Cerebellar cortex (tissue), 1 donor: ENCODE measurements around the gene LCE4A.
"Not testable (repeated sequence)": the region's sequence is repeated elsewhere in the genome, so short reads cannot be mapped to it uniquely, and the experiment has no call there.

Experiments used
- DNase-seq: peaks from one replicate; pipeline ENCODE4 v3.0.0-alpha.2; 2015; ENCODE audit warnings: low spot score

The LCE4A gene

DNA sequence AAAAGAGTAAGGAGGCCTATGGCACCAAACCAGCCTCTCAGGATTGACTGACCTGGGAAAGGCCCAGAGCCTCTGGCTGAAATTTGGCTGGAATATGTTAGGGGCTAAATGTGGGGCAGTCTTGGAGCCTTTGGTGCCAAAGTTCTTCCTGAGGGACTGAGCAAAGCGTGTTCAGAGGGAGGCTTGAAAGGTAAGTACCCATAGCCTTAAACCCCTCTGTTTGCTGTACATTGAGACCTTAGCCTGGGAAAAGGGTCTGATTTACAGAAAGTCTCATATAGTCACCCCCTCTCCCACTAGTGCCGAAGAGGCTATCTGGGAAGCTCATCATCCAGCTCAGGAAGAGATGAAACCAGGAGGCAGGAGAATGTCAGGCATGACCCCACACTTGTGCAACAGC, at the start of gene LCE4A:
Gene LCE4A (plus strand): TSS at position 301 of the 400 bp plus-strand sequence. CDS start 916 bp downstream, outside the sequence.
- DNase-seq: no peak

DNA sequence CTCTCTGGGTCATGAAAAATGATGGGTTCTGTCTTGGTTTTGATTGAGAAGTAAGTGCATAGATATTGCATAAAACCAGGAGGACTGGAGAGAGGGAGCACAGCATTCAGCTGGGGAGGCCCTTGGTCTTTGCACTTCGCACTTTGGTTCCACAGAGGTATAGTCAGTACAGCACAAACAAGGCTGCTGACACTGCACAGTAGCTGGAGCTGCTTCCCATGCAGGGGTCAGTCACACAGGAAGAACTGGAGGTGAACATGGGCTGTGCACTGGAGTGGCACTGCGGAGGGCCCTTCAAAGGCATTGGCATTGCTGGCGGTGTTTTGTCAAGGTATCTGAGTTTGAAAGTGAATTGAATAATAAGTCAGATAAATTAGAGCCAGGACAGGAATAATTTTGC, 49.3 kb upstream of the LCE4A start:
- DNase-seq: no peak

DNA sequence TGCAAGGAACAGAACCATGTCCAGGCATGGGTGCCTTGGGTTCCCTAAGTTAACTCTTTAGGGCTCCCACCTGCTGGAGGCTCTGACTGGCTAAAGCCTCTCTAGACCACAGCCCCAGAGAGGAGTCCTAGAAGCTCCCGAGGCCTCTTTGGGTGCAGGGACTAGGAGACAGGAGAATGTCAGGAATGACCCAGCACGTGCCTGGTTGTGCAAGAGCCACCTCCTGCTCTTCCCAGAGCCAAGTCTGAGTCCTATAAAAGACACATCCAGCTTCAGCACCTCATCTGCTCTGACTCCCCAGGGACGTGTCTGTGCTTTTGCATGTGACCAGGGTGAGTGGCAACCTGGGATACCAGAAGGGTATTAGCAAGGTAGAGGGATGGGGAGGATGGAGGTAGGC, 44.9 kb upstream of the LCE4A start, which contains the start of gene LCE2D:
Gene LCE2D (plus strand): TSS at position 283 of the 400 bp plus-strand sequence. CDS start 726 bp downstream, outside the sequence.
- DNase-seq: no peak

DNA sequence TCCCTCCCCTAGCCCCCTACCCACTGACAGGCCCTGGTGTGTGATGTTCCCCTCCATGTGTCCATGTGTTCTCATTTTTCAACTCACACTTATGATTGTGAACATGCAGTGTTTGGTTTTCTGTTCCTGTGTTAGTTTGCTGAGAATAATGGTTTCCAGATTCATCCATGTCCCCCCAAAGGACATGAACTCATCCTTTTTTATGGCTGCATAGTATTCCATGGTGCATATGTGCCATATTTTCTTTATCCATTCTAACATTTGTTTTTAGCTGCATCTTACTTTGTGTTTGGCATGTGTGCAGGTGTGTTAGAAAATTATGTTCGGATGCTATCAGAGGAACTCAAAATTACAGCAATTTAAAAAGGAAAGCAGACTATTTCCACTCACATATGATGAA, 41.8 kb upstream of the LCE4A start:
- not testable (repeated sequence) for DNase-seq

DNA sequence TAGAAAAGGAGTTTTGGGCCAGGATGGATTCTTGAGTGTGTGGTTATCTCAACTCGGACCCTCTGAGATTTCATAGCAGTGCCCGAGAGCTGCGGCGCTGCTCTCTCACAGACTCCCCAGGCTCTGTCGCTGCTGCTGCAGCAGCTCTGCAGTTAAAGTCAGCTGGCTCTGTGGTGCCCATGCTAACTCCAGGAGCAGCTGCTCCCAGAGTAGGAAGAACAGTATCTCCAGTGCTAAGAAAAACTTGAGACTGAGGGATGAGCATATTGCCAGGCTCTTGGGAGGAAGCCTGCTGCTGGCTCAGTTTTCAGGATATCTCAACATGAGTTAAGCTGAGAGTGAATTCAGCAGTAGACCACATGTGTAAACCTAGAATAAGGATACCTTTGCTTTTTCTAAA, 40.3 kb upstream of the LCE4A start:
- DNase-seq: no peak

DNA sequence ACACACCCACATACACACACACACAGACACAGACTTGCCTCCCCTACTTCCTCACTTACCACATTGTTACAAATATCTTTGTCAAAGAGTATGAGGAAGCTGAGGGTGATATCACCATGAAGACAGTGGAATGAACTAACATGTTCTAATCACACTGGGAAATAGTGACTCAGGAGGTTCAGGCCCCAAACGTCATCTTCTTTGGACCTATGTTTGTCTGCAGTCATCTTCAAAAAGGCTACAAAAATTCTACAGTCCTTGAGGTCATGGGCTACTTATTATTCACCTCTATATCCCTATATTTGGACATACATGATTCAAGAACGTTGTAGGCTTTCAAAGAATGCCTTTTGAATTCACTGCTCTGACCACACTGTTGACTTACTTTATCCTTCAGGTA, 34.9 kb upstream of the LCE4A start:
- no peak for DNase-seq

- DNase-seq: not testable (repeated sequence)
Measured at GRCh38 chr1:152674983-152675382, 33.0 kb upstream of the LCE4A start, which contains the start of gene LCE2C. TSS of gene LCE2C (plus strand) at chr1:152675279. CDS start at chr1:152676016, 737 bp downstream.

DNA sequence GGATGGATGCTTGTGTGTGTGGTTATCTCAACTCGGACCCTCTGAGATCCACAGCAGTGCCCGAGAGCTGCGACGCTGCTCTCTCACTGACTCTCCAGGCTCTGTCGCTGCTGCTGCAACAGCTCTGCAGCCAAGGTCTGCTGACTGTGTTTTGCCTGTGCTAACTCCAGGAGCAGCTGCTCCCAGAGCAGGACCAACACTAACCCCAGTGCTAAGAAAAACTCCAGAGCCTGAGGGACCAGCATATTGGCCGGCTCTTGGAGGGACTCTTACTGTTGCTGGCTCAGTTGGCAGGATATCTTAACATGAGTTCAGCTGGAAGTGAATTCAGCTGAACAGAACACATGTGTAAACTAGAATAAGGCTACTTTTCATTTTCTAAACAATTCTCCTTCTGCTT, 28.5 kb upstream of the LCE4A start:
- no peak for DNase-seq

DNA sequence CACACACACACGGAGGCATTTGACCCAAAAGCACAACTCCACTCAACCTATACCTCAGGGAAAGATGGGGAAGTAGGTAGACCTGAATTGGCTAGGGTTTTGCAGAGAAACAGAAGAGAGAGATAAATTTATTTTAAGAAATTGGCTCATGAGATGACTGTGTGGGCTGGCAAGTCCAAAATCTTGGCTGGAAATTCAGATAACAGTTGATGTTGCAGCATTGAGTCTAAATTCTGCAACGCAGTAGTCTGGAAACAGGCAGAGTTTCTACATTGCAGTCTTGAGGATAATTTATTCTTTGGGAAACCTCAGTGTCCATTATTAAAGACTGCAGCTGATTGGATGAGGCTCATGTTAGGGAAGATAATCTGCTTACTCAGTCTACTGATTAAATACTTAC, 26.3 kb upstream of the LCE4A start:
- DNase-seq: no peak

GRCh38 chr1:152683846-152684245, 24.1 kb upstream of the LCE4A start:
- no peak for DNase-seq

DNA sequence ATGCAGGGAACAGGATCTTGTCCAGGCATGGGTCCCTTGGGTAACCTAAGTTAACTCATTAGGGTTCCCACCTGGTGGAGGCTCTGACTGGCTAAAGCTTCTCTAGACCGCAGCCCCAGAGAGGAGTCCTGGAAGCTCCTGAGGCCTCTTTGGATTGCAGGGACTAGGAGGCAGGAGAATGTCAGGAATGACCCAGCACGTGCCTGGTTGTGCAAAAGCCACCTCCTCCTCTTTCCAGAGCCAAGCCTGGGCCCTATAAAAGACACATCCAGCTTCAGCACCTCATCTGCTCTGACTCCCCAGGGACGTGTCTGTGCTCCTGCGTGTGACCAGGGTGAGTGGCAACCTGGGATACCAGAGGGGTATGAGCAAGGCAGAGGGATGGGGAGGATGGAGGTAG, 22.1 kb upstream of the LCE4A start, which contains the start of gene LCE2B:
Gene LCE2B (plus strand): TSS at position 301 of the 400 bp plus-strand sequence. CDS start 721 bp downstream, outside the sequence.
- DNase-seq: not testable (repeated sequence)

GRCh38 chr1:152697701-152698600, 10.0 kb upstream of the LCE4A start, which contains the start of gene LCE2A:
TSS of gene LCE2A (plus strand) at chr1:152698345. CDS start at chr1:152698902, 557 bp downstream.
- no peak for DNase-seq

DNA sequence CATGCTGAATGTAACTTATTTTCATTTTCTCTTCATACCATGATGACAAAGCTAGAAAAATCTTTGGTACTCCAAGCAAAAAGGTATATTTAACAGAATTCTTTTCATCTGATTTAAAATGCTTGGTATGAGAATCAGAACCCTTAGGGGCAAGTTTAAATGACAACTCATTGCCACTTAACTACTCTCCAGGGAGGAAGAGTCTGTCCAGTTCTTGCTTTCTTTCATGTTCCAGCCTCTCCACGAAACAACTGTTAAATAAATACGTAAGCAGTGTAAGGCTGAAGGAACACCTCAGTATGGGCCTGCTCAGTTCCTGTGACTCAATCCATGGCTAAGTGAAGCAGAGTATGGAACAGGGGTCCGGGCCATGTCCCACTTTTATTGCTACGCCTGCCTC, 8.2 kb upstream of the LCE4A start:
- DNase-seq: no peak

DNA sequence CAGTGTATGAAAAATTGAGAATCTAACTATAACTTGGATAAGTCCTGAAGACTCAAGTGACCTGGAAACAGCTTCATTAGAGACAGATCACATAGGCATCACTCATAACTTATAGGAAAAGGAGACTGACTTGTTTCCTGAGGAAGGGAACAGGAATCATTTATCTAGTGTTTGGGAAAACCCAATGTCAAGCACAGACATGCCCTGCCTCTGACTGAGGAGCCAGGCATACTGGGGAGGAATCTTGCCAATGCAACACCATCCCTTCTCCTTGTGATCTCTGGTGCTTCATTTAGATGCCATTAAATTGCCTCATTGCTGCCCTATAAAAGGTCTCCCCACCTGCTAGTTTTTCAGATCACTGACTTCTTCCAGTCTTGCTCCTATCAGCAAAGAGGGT, 10.3 kb downstream of the LCE4A start:
- DNase-seq: no peak

GRCh38 chr1:152725261-152725660, 17.3 kb downstream of the LCE4A start:
- no peak for DNase-seq

- no peak for DNase-seq
Measured at GRCh38 chr1:152728986-152729385, 21.0 kb downstream of the LCE4A start.

- DNase-seq: no peak
Measured at GRCh38 chr1:152735648-152736047, 27.7 kb downstream of the LCE4A start.

DNA sequence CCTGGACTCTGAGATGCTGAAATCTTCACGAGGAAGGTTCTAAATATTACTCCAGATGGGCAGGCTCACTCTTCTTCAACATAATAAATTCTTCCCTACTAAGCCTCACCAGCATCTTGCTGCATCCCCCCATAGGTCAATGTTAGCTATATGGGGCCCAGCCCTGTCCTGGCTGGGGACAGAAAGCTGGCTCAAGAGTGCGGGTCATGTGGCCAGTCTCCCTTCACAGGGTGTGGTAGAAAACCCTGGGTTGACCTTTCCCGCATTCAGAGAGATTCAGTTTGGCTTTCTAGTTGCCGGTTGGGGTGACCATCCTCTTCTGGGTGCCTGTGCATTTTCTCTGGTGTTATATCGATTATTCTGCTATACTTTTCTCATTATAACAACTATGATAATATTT, 30.0 kb downstream of the LCE4A start:
- DNase-seq: no peak

DNA sequence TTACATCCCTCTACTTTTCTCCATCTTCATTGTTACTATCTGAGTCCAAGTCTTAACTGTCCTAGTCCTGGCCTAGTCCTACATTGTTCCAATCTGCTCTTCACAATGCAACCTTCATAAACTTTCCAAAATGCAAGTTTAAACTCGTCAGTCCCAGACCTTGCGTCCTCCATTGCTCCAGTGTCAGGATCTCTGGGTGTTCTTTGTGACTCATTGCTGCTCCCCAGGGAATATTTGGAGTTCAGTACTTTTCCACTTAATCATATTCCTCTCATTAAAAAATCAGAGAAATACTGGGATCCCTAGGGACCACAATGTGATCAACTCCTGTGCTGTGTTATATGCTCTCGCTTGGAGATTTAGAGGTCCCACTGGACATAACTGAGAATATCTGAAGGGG, 31.9 kb downstream of the LCE4A start:
- DNase-seq: no peak

GRCh38 chr1:152741656-152742055, 33.7 kb downstream of the LCE4A start:
- DNase-seq: no peak

- DNase-seq: no peak
Measured at GRCh38 chr1:152743371-152744145, 35.6 kb downstream of the LCE4A start.

- no peak for DNase-seq
Measured at GRCh38 chr1:152745289-152745704, 37.3 kb downstream of the LCE4A start.
